Stomach (tissue), 9 donors: ENCODE measurements around the gene SPCS3. TPM values are rescaled to one million over a fixed set of nuclear protein-coding genes. Genes with fewer than 3 reads are reported as not detected.

ENCODE experiments used
- DNase-seq, 2 donors: peaks; one replicate each; pipeline versions ENCODE4 v3.0.0 to v3.0.0-alpha.2; 2013 to 2019
- H3K27ac ChIP-seq, 5 donors: fragments of 200-600 bp in 4 of 5; sonication (generic) in 4 of 5; one replicate each; pipeline ENCODE4 v1.5.1; 2013 to 2019; ENCODE audit warnings: mild to moderate bottlenecking in 1 of 5, moderate library complexity in 1 of 5
- H3K27me3 ChIP-seq, 3 donors: fragments of 200-600 bp; sonication (generic); one replicate each; pipeline ENCODE4 v1.5.1; 2017 to 2019; ENCODE audit warnings: mixed run types in 1 of 3
- H3K36me3 ChIP-seq, 4 donors: fragments of 200-600 bp; sonication (generic); 1 replicate in 3 of 4; 2 replicates in 1 of 4; pipeline ENCODE4 v1.5.1; 2016 to 2019
- H3K4me1 ChIP-seq, 4 donors: fragments of 200-600 bp; sonication (generic); one replicate each; pipeline ENCODE4 v1.5.1; 2016 to 2019
- H3K4me3 ChIP-seq, 4 donors: fragments of 200-600 bp; sonication (generic) in 3 of 4; one replicate each; pipeline ENCODE4 v1.5.1; 2016 to 2019; ENCODE audit warnings: mild to moderate bottlenecking in 1 of 4
- H3K9me3 ChIP-seq, 4 donors: fragments of 200-600 bp; sonication (generic); one replicate each; pipeline ENCODE4 v1.5.1; 2016 to 2019
- EP300 ChIP-seq: sonication (generic); formaldehyde crosslinking; IDR thresholded peaks from one replicate; pipeline ENCODE4 v1.6.1; 2017; ENCODE audit warnings: antibody characterized with exemption
- POLR2A ChIP-seq, 4 donors: fragments of 450-650 bp; IDR thresholded peaks; one replicate each; pipeline ENCODE4 v1.6.1; 2016; ENCODE audit warnings: antibody characterized with exemption in 4 of 4, control low read depth in 2 of 4, mild to moderate bottlenecking in 1 of 4, moderate library complexity in 1 of 4
- POLR2AphosphoS5 ChIP-seq, 3 donors: sonication (generic); formaldehyde crosslinking; IDR thresholded peaks; one replicate each; pipeline ENCODE4 v1.6.1; 2016; ENCODE audit warnings: antibody characterized with exemption in 3 of 3
- WGBS, 5 donors: extraction: QIAGEN DNeasy Blood & Tissue Kit in 3 of 5; methylation state at CpG; one replicate each; pipeline versions ENCODE4 v1.1.5 to v1.1.7; 2013 to 2018; 5-methylcytosine and 5-hydroxymethylcytosine counted together
- intact Hi-C: fragments of 100-400 bp; cut with DNase I; formaldehyde crosslinking; loops from one replicate; pipeline ENCODE4 v1.15.1; 2023; ENCODE audit warnings: low total_unique reads
- polyA plus RNA-seq, 3 donors: library from polyadenylated mRNA; stranded (reverse); fragments of 200-250 nt; gene quantifications; one replicate each; pipeline ENCODE4 v1.2.3, GENCODE V29; 2013
- total RNA-seq, 5 donors: library from RNA; depleted of rRNA; stranded (reverse); fragments of >200 nt; gene quantifications; one replicate each; pipeline versions ENCODE4 v1.1.0 to v1.2.3, GENCODE V29; 2014 to 2016
- TF ChIP-seq, protein P1 (sequence below), 7 experiments: fragments of 450-650 bp in 4 of 7; fragments of 200-600 bp in 3 of 7; sonication (generic) in 3 of 7; IDR thresholded peaks; one replicate each; pipeline ENCODE4 v1.5.1; 2016 to 2019; ENCODE audit warnings: antibody characterized with exemption in 7 of 7, control low read depth in 2 of 7, mild to moderate bottlenecking in 1 of 7
- donor health status: healthy with polysubstance abuse.
- donor health status: Bipolar disorder and iron deficiency.
- donor health status: healthy.

SPCS3 gene
- total and polyA plus RNA-seq, 8 donors, result 18.8 to 224 (median 33.1) TPM

DNA sequence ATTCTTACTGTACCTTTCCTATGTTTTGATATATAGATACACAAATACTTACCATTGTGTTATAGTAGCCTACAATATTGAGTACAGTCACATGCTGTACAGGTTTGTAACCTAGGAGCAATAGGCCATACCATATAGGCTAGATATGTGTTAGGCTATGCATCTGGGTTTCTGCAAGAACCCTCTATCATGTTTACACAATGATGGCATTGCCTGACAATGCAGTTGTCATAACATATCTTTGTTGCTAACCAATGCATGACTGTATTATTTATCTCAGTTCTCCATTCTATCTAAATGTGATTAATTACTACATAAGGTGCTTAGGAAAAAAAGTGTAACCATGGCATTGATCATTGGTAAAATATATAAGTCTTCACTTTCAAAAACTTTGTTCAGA, 10.0 kb upstream of the SPCS3 start:
- Histone ChIP-seq H3K4me1 (peaks cover 0 to 15% (median 10%) of the 10 kb centered on the region in 4 donors), H3K4me3 (no peak overlapping the region), H3K9me3 (no peaks in the 10 kb centered on the region), H3K36me3 (no peaks in the 10 kb centered on the region), H3K27ac (no peak overlapping the region), H3K27me3 (no peaks in the 10 kb centered on the region)
- no peak for DNase-seq
- intact Hi-C loops, result no loop called here
- no peak for TF ChIP-seq EP300
- no peak for TF ChIP-seq POLR2AphosphoS5 (IDR thresholded peaks at IDR 0.05)
- TF ChIP-seq POLR2A (IDR thresholded peaks at IDR 0.05), result no peak
- TF ChIP-seq, protein P1, sequence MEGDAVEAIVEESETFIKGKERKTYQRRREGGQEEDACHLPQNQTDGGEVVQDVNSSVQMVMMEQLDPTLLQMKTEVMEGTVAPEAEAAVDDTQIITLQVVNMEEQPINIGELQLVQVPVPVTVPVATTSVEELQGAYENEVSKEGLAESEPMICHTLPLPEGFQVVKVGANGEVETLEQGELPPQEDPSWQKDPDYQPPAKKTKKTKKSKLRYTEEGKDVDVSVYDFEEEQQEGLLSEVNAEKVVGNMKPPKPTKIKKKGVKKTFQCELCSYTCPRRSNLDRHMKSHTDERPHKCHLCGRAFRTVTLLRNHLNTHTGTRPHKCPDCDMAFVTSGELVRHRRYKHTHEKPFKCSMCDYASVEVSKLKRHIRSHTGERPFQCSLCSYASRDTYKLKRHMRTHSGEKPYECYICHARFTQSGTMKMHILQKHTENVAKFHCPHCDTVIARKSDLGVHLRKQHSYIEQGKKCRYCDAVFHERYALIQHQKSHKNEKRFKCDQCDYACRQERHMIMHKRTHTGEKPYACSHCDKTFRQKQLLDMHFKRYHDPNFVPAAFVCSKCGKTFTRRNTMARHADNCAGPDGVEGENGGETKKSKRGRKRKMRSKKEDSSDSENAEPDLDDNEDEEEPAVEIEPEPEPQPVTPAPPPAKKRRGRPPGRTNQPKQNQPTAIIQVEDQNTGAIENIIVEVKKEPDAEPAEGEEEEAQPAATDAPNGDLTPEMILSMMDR (IDR thresholded peaks at IDR 0.05), result no peak

DNA sequence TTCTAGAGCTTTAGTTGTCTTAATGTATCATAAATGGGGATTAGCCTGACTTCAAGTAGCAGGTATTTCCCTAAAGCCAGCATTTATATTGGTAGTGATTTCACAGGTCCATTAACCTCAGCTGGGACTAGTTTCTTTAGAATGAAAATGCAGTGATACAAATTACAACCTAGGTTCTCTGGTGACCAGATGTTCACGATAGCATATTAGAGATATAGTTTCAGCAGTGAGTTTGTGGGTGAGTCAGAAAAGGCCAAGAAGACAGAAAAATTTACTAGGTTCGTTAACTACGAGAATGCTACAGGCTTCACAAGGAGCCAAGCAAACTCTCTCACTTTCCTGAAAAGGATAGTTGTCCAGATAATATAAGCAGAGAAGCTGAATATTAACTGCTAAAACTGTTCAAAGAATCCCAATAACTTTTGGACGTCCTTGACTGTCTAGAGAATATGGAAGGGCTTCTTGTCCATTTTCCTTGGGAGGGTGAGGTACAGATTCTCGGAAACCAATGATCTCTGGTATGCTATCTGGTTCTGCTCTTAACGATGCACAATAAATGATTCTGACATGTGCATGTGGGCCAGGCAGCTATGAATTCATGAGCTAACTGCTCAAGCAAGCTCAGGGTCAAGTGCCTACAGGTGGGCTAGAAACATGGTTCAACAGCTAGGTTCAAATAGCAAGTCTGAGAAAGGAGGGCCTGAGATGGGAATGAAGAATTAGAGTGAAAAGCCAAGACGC, 6.0 kb upstream of the SPCS3 start:
- no peak overlapping the region for H3K27ac ChIP-seq
- intact Hi-C loops, result no loop called here
- TF ChIP-seq EP300, result no peak

DNA sequence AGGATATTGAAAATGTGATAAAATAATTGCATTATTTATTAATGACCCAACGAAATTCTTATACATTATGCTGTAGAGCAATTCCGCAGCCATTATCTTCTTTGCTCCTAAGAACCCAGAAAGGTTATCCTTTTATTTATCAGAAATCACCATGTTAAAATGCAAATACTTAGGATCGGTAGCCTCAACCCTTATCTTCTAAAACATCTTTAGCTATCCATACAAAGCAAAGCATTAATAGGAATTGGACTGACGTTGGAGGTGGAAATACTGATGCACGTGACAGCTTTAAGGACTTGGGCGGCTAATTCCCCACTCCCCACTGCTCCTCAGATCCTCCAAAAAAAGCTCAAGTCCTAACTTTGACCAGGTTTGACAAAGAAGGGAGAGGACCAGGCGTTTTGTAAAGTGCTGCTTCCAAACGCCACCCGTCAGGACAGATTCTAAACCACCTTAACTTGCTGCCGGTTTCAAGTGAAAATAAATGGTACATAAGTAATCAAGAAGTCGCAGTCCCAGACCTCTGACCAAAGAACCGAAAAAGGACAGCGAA, 539 bp upstream of the SPCS3 start:
- Histone ChIP-seq H3K27ac (peak overlapping the region; percentile 87 to 99 (median 97)), H3K27me3 (no peaks in the 10 kb centered on the region), H3K4me3 (peak overlapping the region; percentile 64 to 98 (median 86)), H3K9me3 (no peaks in the 10 kb centered on the region), H3K4me1 (peaks cover 7 to 46% (median 25%) of the 10 kb centered on the region in 4 donors), H3K36me3 (no peaks in the 10 kb centered on the region)
- DNase-seq, result no peak
- intact Hi-C loops, result no loop called here
- TF ChIP-seq, protein P1 (IDR thresholded peaks at IDR 0.05), result peak in 1 of 7 experiments; percentile 10
- TF ChIP-seq POLR2A (IDR thresholded peaks at IDR 0.05) (no peak), POLR2AphosphoS5 (IDR thresholded peaks at IDR 0.05) (peak in 1 of 3 donors; percentile 3)
- WGBS, 5 donors, result 1 to 3% (median 3%) methylated on average over 13 of the region's 13 CpGs

More for the DNA sequence above, 6.0 kb upstream of the SPCS3 start:
- no peak overlapping the region for H3K4me3 ChIP-seq
- H3K4me1 ChIP-seq, result peaks cover 0 to 22% (median 12%) of the 10 kb centered on the region in 4 donors
- H3K9me3 ChIP-seq, result no peaks in the 10 kb centered on the region
- no peak for DNase-seq
- 61 to 76% (median 68%) methylated on average over 7 of the region's 7 CpGs for WGBS, 5 donors
- no peaks in the 10 kb centered on the region for H3K36me3 ChIP-seq
- H3K27me3 ChIP-seq, result no peaks in the 10 kb centered on the region

DNA sequence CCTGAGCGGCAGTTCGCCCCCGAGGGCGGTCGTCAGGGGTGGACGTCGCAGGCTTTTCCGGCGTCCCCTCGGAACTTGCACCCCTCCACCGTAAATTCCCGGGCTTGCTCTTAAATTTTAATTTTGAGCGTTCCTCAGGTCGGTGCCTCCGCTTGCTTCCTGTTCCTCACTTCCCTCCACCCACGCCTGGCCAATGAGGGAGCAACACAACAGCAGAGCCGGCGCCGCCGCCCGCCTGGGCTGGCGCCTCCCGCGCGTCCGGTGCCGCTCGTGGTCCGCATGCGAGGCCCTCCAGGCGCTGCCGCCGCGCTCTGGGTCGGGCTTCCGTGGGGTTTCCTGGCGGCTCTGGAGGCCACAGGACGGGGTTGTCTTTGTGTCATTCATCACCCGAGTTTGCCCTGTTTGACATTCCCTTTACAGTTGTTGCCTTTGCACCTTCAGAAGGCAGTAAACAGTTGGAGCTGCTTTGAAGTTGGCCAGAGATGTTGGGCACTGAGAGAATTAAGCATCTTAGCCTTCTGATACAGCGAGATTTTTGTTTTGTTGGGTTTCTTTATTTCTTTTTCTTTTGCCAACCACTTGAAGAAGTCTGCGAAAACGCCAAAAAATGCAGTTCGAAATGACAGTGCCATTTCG, 692 bp downstream of the SPCS3 start:
- TF ChIP-seq, protein P1 (IDR thresholded peaks at IDR 0.05), result no peak
- TF ChIP-seq POLR2A (IDR thresholded peaks at IDR 0.05) (peak in 1 of 4 donors; percentile 12), POLR2AphosphoS5 (IDR thresholded peaks at IDR 0.05) (peak; percentile 35 to 82 (median 79)), EP300 (no peak)
- peak; percentile 91 to 96 for DNase-seq
- H3K27me3 ChIP-seq, result no peaks in the 10 kb centered on the region
- no peaks in the 10 kb centered on the region for H3K9me3 ChIP-seq
- intact Hi-C loops, result no loop called here
- peak overlapping the region; percentile 64 to 98 (median 86) for H3K4me3 ChIP-seq
- H3K4me1 ChIP-seq, result peaks cover 10 to 52% (median 33%) of the 10 kb centered on the region in 4 donors
- H3K36me3 ChIP-seq, result no peaks in the 10 kb centered on the region
- 0 to 1% (median 0%) methylated on average over 30 to 44 of the region's 44 CpGs for WGBS, 5 donors
- H3K27ac ChIP-seq, result peak overlapping the region; percentile 96 to 99 (median 98)
